Thoracic aorta (tissue), 2 donors: ENCODE measurements around the gene ZBTB16. TPM values are rescaled to one million over a fixed set of nuclear protein-coding genes. Genes with fewer than 3 reads are reported as not detected.

ENCODE experiments used
- ATAC-seq: fragments of 150-250 bp; one replicate; pipeline ENCODE4 v1.8.0; 2017; ENCODE audit warnings: low read depth; ENCODE audit not compliant: insufficient number of reproducible peaks, low FRiP score
- DNase-seq: peaks from one replicate; pipeline ENCODE4 v3.0.0-alpha.2; 2020; ENCODE audit warnings: low spot score
- H3K27ac ChIP-seq, 2 donors: fragments of 200-600 bp; sonication (generic); 1 replicate in 1 of 2; 2 replicates in 1 of 2; pipeline ENCODE4 v1.5.1; 2016; ENCODE audit warnings: mild to moderate bottlenecking in 2 of 2, moderate library complexity in 2 of 2
- H3K27me3 ChIP-seq: fragments of 200-600 bp; sonication (generic); replicated peaks from 2 replicates; pipeline ENCODE4 v1.6.0; 2016; ENCODE audit warnings: mild to moderate bottlenecking; ENCODE audit not compliant: insufficient read depth
- H3K36me3 ChIP-seq: fragments of 200-600 bp; sonication (generic); one replicate; pipeline ENCODE4 v1.5.1; 2016
- H3K4me1 ChIP-seq, 2 donors: fragments of 200-600 bp; sonication (generic); 1 replicate in 1 of 2; 2 replicates in 1 of 2; pipeline versions ENCODE4 v1.5.1 to v1.6.0; 2016; ENCODE audit warnings: low read depth in 2 of 2, mild to moderate bottlenecking in 1 of 2; ENCODE audit not compliant: control insufficient read depth in 1 of 2
- H3K4me3 ChIP-seq: fragments of 200-600 bp; sonication (generic); 2 replicates; pipeline ENCODE4 v1.5.1; 2016; ENCODE audit warnings: mild to moderate bottlenecking
- H3K9me3 ChIP-seq: fragments of 200-600 bp; sonication (generic); 2 replicates; pipeline ENCODE4 v1.5.1; 2016
- CTCF ChIP-seq: fragments of 200-600 bp; sonication (generic); IDR thresholded peaks from one replicate; pipeline ENCODE4 v1.5.1; 2019; ENCODE audit warnings: antibody characterized with exemption
- total RNA-seq, 2 donors: library from RNA; depleted of rRNA; stranded (reverse); fragments of >200 nt; gene quantifications; one replicate each; pipeline versions ENCODE4 v1.1.0 to v1.2.3, GENCODE V29; 2016

The ZBTB16 gene
- total RNA-seq, 2 donors from 2014 or later, result 314 to 545 TPM

DNA sequence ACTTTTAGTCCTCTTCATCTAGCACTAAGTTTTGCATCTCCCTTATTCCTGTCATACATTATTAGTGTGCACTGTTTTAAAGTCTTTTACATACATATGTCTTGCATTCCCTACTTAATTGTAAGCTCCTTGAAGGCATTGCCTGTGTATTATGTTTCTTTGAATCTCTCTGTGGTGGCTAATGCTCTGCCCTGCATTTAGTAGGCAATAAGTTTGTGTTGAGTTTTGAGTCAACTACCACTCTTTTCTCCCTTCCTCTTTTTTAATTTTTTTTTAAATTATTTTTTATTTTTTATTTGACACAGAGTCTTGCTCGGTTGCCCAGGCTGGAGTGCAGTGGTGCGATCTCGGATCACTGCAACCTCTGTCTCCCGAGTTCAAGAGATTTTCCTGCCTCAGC lies 78.9 kb downstream of the ZBTB16 start:
- Histone ChIP-seq H3K36me3 (peaks cover 35% of the 10 kb centered on the region), H3K27me3 (no peaks in the 10 kb centered on the region), H3K4me1 (peaks cover 91 to 98% of the 10 kb centered on the region in 2 donors), H3K4me3 (no peak overlapping the region), H3K27ac (peak overlapping the region; percentile 94 to 97), H3K9me3 (no peaks in the 10 kb centered on the region)
- TF ChIP-seq CTCF, result no peak
- no peak for ATAC-seq
- DNase-seq, result no peak

- TF ChIP-seq CTCF, result no peak
- Histone ChIP-seq H3K4me1 (peaks cover 89 to 98% of the 10 kb centered on the region in 2 donors), H3K9me3 (no peaks in the 10 kb centered on the region), H3K36me3 (peaks cover 35% of the 10 kb centered on the region), H3K4me3 (no peak overlapping the region), H3K27ac (peak overlapping the region; percentile 96 to 97), H3K27me3 (no peaks in the 10 kb centered on the region)
- DNase-seq (no peak), ATAC-seq (no peak)
Measured at GRCh38 chr11:114140826-114141225, 81.3 kb downstream of the ZBTB16 start.

GRCh38 chr11:114141863-114142580 lies 82.5 kb downstream of the ZBTB16 start:
- ATAC-seq, result no peak
- no peak for DNase-seq
- Histone ChIP-seq H3K36me3 (peaks cover 33% of the 10 kb centered on the region), H3K9me3 (no peaks in the 10 kb centered on the region), H3K4me3 (no peak overlapping the region), H3K27me3 (no peaks in the 10 kb centered on the region), H3K27ac (peak overlapping the region; percentile 96 to 97), H3K4me1 (peaks cover 89 to 98% of the 10 kb centered on the region in 2 donors)
- no peak for TF ChIP-seq CTCF

GRCh38 chr11:114142707-114143106 lies 83.2 kb downstream of the ZBTB16 start:
- no peak for DNase-seq
- H3K36me3 ChIP-seq, result peaks cover 26% of the 10 kb centered on the region

More at GRCh38 chr11:114142707-114143106, 83.2 kb downstream of the ZBTB16 start:
- no peak for ATAC-seq
- TF ChIP-seq CTCF, result no peak
- no peaks in the 10 kb centered on the region for H3K9me3 ChIP-seq
- peak overlapping the region; percentile 96 to 97 for H3K27ac ChIP-seq
- H3K4me1 ChIP-seq, result peaks cover 89 to 98% of the 10 kb centered on the region in 2 donors
- no peaks in the 10 kb centered on the region for H3K27me3 ChIP-seq
- no peak overlapping the region for H3K4me3 ChIP-seq
